HepG2 (cell line): ENCODE data around the gene GMCL2. TPM values are rescaled to one million over a fixed set of nuclear protein-coding genes. Genes with fewer than 3 reads are reported as not detected.
A peak's percentile ranks its signal among the peaks of the same experiment; 100 is the strongest.

Experiments
- DMAP1 ChIP-seq: IDR thresholded peaks from 2 replicates; pipeline ENCODE4 v1.6.1; 2016
- HNRNPL ChIP-seq: fragments of 200-400 bp; formaldehyde crosslinking; IDR thresholded peaks from 2 replicates; pipeline ENCODE4 v1.6.1; 2017; ENCODE audit warnings: mild to moderate bottlenecking, low read depth, low read length
- SYNCRIP ChIP-seq: fragments of 200-400 bp; formaldehyde crosslinking; IDR thresholded peaks from 2 replicates; pipeline ENCODE4 v1.6.1; 2018; ENCODE audit warnings: mild to moderate bottlenecking, low read depth, low read length; ENCODE audit not compliant: insufficient read depth
- ZKSCAN5 ChIP-seq: sonication (generic); formaldehyde crosslinking; IDR thresholded peaks from 2 replicates; pipeline ENCODE4 v1.5.1; 2020; ENCODE audit warnings: mild to moderate bottlenecking, missing genetic modification reagents
- ZNF101 ChIP-seq: sonication (generic); formaldehyde crosslinking; IDR thresholded peaks from 2 replicates; pipeline ENCODE4 v1.4.0; 2020; ENCODE audit warnings: mild to moderate bottlenecking, low read depth, missing genetic modification reagents, borderline replicate concordance
- ZNF136 ChIP-seq: sonication (generic); formaldehyde crosslinking; IDR thresholded peaks from 2 replicates; pipeline ENCODE4 v1.8.1; 2022; ENCODE audit warnings: low read depth, mild to moderate bottlenecking, moderate library complexity, missing genetic modification reagents
- ZNF382 ChIP-seq: sonication (generic); formaldehyde crosslinking; IDR thresholded peaks from 2 replicates; pipeline ENCODE4 v1.5.0; 2020; ENCODE audit warnings: missing genetic modification reagents, mild to moderate bottlenecking, borderline replicate concordance
- ZNF567 ChIP-seq: sonication (generic); formaldehyde crosslinking; IDR thresholded peaks from 2 replicates; pipeline ENCODE4 v1.8.1; 2023; ENCODE audit warnings: mild to moderate bottlenecking, missing genetic modification reagents, borderline replicate concordance
- polyA plus RNA-seq, 8 experiments: library from polyadenylated mRNA; depleted of rRNA in 3 of 8; stranded (reverse) in 7 of 8; unstranded in 1 of 8; fragments of >200 nt; fragmentation: Illumina TruSeq in 4 of 8; extraction: Trizol in 4 of 8; gene quantifications; 2 replicates each; pipeline versions ENCODE4 v1.2.1 to v1.2.3, GENCODE V29; 2011 to 2016; ENCODE audit warnings: low read depth in 4 of 8, missing spikeins in 1 of 8, mixed read lengths in 1 of 8; ENCODE audit not compliant: insufficient read depth in 1 of 8
- total RNA-seq, 5 experiments: library from RNA; depleted of rRNA; stranded (reverse); fragments of >200 nt; fragmentation: Illumina TruSeq; extraction: Trizol; gene quantifications; 2 replicates each; pipeline ENCODE4 v1.2.3, GENCODE V29; 2016; ENCODE audit warnings: low read depth in 1 of 5
- TF ChIP-seq, protein P1 (sequence below): sonication (generic); formaldehyde crosslinking; IDR thresholded peaks from 2 replicates; pipeline ENCODE4 v1.4.0; 2020; ENCODE audit warnings: missing genetic modification reagents; ENCODE audit errors: not compliant biosample characterization
- TF ChIP-seq, protein P2 (sequence below): IDR thresholded peaks from 2 replicates; pipeline ENCODE4 v1.6.1; 2016; ENCODE audit warnings: low read depth, missing genetic modification reagents, missing compliant biosample characterization
- TF ChIP-seq, protein P3 (sequence below): sonication (generic); formaldehyde crosslinking; IDR thresholded peaks from 2 replicates; pipeline ENCODE4 v1.4.0; 2020; ENCODE audit warnings: mild to moderate bottlenecking, missing genetic modification reagents, borderline replicate concordance
- TF ChIP-seq, protein P4 (sequence below): sonication (generic); formaldehyde crosslinking; conservative IDR thresholded peaks from 2 replicates; pipeline ENCODE4 v1.8.1; 2023; ENCODE audit warnings: missing genetic modification reagents

The GMCL2 gene
- total and polyA plus RNA-seq, 2 of the 13 experiments (the other 11 are each of a cell fraction or from before 2014, with no cell fraction given) = 0.03 TPM; not detected in 1

DNA sequence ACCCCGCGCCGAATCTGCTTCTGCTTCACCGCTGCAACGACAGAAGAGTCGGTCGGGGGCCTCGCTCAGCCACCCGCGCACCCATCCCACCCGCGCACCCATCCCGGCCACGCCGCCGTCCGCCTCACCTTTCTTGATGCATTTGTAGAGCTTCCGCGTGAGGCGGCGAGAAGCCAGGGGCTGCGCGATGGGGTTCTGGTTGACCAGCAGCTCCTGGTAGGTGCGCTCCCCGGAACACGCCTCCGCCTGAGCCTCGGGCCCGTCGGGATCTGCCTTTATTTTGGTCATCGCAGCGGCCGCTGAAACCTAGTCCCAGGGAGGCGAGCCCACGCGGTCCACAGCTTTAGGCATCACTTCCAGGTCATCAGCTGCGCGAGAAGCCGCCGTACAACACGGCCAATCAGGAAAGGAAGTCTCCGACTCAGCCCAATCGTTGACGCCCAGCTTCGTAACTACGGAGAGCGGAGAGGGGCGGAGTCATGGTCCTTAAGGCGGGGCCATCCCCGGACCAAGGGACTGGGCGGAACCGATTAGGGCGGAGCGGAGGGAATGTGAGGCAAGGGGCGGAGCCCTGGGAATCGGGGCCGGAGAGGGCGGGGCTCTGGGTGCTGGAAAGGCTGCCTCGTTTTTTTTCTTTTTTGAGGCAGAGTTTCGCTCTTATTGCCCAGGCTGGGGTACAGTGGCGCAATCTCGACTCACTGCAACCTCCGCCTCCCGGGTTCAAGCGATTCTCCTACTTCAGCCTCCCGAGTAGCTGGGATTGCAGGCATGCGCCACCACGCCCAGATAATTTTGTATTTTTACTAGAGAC is 33.4 kb downstream of the GMCL2 start, which contains the start of gene NHP2 (continued):
- TF ChIP-seq, protein P1, sequence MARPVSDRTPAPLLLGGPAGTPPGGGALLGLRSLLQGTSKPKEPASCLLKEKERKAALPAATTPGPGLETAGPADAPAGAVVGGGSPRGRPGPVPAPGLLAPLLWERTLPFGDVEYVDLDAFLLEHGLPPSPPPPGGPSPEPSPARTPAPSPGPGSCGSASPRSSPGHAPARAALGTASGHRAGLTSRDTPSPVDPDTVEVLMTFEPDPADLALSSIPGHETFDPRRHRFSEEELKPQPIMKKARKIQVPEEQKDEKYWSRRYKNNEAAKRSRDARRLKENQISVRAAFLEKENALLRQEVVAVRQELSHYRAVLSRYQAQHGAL (CRISPR knock-in tag) = no peak
- TF ChIP-seq ZKSCAN5 (CRISPR knock-in tag) = no peak
- TF ChIP-seq ZNF101 (CRISPR knock-in tag) = no peak
- TF ChIP-seq ZNF136 (CRISPR knock-in tag) = no peak
- TF ChIP-seq ZNF382 (CRISPR knock-in tag) = no peak
- peak; percentile 82 for TF ChIP-seq DMAP1 (CRISPR knock-in tag)
- TF ChIP-seq, protein P2, sequence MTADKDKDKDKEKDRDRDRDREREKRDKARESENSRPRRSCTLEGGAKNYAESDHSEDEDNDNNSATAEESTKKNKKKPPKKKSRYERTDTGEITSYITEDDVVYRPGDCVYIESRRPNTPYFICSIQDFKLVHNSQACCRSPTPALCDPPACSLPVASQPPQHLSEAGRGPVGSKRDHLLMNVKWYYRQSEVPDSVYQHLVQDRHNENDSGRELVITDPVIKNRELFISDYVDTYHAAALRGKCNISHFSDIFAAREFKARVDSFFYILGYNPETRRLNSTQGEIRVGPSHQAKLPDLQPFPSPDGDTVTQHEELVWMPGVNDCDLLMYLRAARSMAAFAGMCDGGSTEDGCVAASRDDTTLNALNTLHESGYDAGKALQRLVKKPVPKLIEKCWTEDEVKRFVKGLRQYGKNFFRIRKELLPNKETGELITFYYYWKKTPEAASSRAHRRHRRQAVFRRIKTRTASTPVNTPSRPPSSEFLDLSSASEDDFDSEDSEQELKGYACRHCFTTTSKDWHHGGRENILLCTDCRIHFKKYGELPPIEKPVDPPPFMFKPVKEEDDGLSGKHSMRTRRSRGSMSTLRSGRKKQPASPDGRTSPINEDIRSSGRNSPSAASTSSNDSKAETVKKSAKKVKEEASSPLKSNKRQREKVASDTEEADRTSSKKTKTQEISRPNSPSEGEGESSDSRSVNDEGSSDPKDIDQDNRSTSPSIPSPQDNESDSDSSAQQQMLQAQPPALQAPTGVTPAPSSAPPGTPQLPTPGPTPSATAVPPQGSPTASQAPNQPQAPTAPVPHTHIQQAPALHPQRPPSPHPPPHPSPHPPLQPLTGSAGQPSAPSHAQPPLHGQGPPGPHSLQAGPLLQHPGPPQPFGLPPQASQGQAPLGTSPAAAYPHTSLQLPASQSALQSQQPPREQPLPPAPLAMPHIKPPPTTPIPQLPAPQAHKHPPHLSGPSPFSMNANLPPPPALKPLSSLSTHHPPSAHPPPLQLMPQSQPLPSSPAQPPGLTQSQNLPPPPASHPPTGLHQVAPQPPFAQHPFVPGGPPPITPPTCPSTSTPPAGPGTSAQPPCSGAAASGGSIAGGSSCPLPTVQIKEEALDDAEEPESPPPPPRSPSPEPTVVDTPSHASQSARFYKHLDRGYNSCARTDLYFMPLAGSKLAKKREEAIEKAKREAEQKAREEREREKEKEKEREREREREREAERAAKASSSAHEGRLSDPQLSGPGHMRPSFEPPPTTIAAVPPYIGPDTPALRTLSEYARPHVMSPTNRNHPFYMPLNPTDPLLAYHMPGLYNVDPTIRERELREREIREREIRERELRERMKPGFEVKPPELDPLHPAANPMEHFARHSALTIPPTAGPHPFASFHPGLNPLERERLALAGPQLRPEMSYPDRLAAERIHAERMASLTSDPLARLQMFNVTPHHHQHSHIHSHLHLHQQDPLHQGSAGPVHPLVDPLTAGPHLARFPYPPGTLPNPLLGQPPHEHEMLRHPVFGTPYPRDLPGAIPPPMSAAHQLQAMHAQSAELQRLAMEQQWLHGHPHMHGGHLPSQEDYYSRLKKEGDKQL = no peak
- TF ChIP-seq, protein P3, sequence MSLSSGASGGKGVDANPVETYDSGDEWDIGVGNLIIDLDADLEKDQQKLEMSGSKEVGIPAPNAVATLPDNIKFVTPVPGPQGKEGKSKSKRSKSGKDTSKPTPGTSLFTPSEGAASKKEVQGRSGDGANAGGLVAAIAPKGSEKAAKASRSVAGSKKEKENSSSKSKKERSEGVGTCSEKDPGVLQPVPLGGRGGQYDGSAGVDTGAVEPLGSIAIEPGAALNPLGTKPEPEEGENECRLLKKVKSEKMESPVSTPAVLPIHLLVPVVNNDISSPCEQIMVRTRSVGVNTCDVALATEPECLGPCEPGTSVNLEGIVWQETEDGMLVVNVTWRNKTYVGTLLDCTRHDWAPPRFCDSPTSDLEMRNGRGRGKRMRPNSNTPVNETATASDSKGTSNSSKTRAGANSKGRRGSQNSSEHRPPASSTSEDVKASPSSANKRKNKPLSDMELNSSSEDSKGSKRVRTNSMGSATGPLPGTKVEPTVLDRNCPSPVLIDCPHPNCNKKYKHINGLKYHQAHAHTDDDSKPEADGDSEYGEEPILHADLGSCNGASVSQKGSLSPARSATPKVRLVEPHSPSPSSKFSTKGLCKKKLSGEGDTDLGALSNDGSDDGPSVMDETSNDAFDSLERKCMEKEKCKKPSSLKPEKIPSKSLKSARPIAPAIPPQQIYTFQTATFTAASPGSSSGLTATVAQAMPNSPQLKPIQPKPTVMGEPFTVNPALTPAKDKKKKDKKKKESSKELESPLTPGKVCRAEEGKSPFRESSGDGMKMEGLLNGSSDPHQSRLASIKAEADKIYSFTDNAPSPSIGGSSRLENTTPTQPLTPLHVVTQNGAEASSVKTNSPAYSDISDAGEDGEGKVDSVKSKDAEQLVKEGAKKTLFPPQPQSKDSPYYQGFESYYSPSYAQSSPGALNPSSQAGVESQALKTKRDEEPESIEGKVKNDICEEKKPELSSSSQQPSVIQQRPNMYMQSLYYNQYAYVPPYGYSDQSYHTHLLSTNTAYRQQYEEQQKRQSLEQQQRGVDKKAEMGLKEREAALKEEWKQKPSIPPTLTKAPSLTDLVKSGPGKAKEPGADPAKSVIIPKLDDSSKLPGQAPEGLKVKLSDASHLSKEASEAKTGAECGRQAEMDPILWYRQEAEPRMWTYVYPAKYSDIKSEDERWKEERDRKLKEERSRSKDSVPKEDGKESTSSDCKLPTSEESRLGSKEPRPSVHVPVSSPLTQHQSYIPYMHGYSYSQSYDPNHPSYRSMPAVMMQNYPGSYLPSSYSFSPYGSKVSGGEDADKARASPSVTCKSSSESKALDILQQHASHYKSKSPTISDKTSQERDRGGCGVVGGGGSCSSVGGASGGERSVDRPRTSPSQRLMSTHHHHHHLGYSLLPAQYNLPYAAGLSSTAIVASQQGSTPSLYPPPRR (CRISPR knock-in tag) = 0 out of 2 replicates have a peak, but pooled peaks have one; percentile 13
- no peak for TF ChIP-seq SYNCRIP
- TF ChIP-seq ZNF567 (CRISPR knock-in tag) = peak; percentile 80; the same call in 1 of the 2 replicates
- TF ChIP-seq, protein P4, sequence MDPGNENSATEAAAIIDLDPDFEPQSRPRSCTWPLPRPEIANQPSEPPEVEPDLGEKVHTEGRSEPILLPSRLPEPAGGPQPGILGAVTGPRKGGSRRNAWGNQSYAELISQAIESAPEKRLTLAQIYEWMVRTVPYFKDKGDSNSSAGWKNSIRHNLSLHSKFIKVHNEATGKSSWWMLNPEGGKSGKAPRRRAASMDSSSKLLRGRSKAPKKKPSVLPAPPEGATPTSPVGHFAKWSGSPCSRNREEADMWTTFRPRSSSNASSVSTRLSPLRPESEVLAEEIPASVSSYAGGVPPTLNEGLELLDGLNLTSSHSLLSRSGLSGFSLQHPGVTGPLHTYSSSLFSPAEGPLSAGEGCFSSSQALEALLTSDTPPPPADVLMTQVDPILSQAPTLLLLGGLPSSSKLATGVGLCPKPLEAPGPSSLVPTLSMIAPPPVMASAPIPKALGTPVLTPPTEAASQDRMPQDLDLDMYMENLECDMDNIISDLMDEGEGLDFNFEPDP (CRISPR knock-in tag) = no peak
- TF ChIP-seq HNRNPL = no peak
